Heart left ventricle (tissue), 16 donors: ENCODE measurements around the gene STPG4. TPM values are rescaled to one million over a fixed set of nuclear protein-coding genes. Genes with fewer than 3 reads are reported as not detected.

Source experiments
- ATAC-seq, 4 donors: fragments of 200-7000 bp; cut with Tn5 transposase; one replicate each; pipeline ENCODE4 v1.9.1; 2020 to 2022; ENCODE audit warnings: moderate library complexity in 4 of 4, mild to moderate bottlenecking in 3 of 4, moderate number of reproducible peaks in 1 of 4
- DNase-seq, 5 donors: peaks; one replicate each; pipeline ENCODE4 v3.0.0-alpha.2; 2020
- H3K27ac ChIP-seq, 12 donors: fragments of 200-600 bp; sonication (generic) in 4 of 12; one replicate each; pipeline versions ENCODE4 v1.5.0 to v1.8.0; 2016 to 2022; ENCODE audit warnings: mild to moderate bottlenecking in 2 of 12
- H3K27me3 ChIP-seq, 9 donors: fragments of 200-600 bp; sonication (generic) in 2 of 9; one replicate each; pipeline versions ENCODE4 v1.5.1 to v1.8.0; 2016 to 2022; ENCODE audit warnings: mild to moderate bottlenecking in 3 of 9
- H3K36me3 ChIP-seq, 9 donors: fragments of 200-600 bp; sonication (generic) in 2 of 9; one replicate each; pipeline versions ENCODE4 v1.5.0 to v1.8.0; 2018 to 2022; ENCODE audit warnings: mild to moderate bottlenecking in 2 of 9
- H3K4me1 ChIP-seq, 12 donors: fragments of 200-600 bp; sonication (generic) in 4 of 12; one replicate each; pipeline versions ENCODE4 v1.5.0 to v1.8.0; 2016 to 2022; ENCODE audit warnings: mild to moderate bottlenecking in 3 of 12
- H3K4me3 ChIP-seq, 12 donors: fragments of 200-600 bp; sonication (generic) in 4 of 12; one replicate each; pipeline versions ENCODE4 v1.5.0 to v1.8.0; 2017 to 2022; ENCODE audit warnings: mild to moderate bottlenecking in 9 of 12, moderate library complexity in 4 of 12
- H3K9me3 ChIP-seq, 12 donors: fragments of 200-600 bp; sonication (generic) in 4 of 12; one replicate each; pipeline versions ENCODE4 v1.5.0 to v1.8.0; 2016 to 2022; ENCODE audit warnings: mild to moderate bottlenecking in 1 of 12
- POLR2A ChIP-seq, 2 donors: fragments of 450-650 bp; IDR thresholded peaks; one replicate each; pipeline ENCODE4 v1.6.1; 2017; ENCODE audit warnings: antibody characterized with exemption in 2 of 2, mild to moderate bottlenecking in 2 of 2, moderate library complexity in 2 of 2
- WGBS, 4 donors: extraction: QIAGEN DNeasy Blood & Tissue Kit in 2 of 4; methylation state at CpG; one replicate each; pipeline versions ENCODE4 v1.1.5 to v1.1.7; 2013 to 2018; 5-methylcytosine and 5-hydroxymethylcytosine counted together
- intact Hi-C, 10 donors: fragments of 100-400 bp; cut with DNase I; formaldehyde crosslinking; loops; one replicate each; pipeline versions ENCODE4 v1.11.1 to v1.14.2; 2022
- polyA plus RNA-seq, 2 donors: library from polyadenylated mRNA; stranded (reverse); fragments of 200-250 nt; gene quantifications; one replicate each; pipeline ENCODE4 v1.2.3, GENCODE V29; 2013
- total RNA-seq, 9 donors: library from RNA; depleted of rRNA in 2 of 9; stranded (reverse); fragments of >200 nt in 2 of 9; fragmentation: NEBNext Ultra II Directional in 3 of 9; extraction: Animal tissue kit (Norgen Biotek cat#: 25700) in 3 of 9; gene quantifications; one replicate each; pipeline versions ENCODE4 v1.1.0 to v1.2.4, GENCODE V29; 2016 to 2023
- TF ChIP-seq, protein P1 (sequence below), 12 donors: fragments of 200-600 bp; sonication (generic) in 4 of 12; IDR thresholded peaks; one replicate each; pipeline versions ENCODE4 v1.5.0 to v1.8.0; 2018 to 2022; ENCODE audit warnings: antibody characterized with exemption in 12 of 12, mild to moderate bottlenecking in 5 of 12
- donor health status: ischemic (EF 13 %, LVEDD 7.1; RV severe dilation, severe dysfunction).
- donor health status: healthy with polysubstance abuse.
- donor health status: DM: no; HTN: yes; CAD: no.
- donor health status: DM: no; HTN: no; CAD: no.
- donor health status: ischemic (EF 25% LVEDD 6.9; RV normal size, moderate dysfunction).
- donor health status: ischemic (EF 25% LVEDD 5.7; RV mildly dilated, moderate dysfunction).
- donor health status: healthy.
- donor health status: DM: yes; HTN: yes; CAD: no.
- donor health status: ischemic (EF 35%, LVEDD 5.7; RV mildly dilated, moderate dysfunction).
- donor health status: nonischemic (EF 11% LVEDD 7.7; RV severe dilation, severe dysfunction).
- donor health status: DM: yes; HTN: yes; CAD: no.
- donor health status: PGD.
- donor health status: ischemic (EF 29% LVEDD 5.4; RV normal size, mild dysfunction).
- donor health status: nonischemic (EF 23%, LVEDD 6.1; RV moderate dilation, normal function).

Gene STPG4
- total and polyA plus RNA-seq, 11 donors, result 0.52 TPM; not detected in 10

DNA sequence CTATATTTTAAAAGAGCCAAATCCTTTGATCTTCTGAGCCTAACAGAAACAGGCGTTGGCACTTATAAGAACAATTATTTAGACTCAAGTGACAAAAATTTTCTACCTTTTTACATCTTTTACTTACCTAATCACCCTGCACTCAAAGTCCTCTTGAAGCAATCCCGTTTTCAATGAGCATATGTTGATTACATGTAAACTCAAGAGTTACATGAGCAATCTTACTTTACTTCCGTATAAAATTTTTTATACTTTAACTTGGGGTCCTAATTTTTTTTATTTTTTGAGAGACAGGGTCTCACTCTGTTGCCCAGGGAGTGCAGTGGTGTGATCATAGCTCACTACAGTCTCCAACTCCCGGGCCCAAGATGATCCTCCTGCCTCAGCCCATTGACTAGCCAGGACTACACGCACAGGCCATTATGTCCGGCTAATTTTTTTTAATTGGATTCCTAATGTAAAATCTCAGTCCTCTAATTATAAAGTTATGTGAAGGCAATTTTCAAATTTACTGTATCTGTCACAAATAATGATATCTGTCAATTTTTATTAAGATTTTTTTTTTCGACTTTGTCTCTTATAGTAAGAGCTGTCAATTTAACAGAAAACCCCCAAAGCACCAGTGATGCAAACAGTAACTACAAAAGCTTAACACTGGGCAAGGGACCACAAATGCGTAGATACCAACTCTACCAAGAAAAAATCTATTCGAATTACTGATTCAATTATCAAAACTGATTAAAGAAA lies 19.1 kb upstream of the STPG4 start:
- DNase-seq (no peak), ATAC-seq (no peak)
- Histone ChIP-seq H3K4me3 (peak overlapping the region; percentile 70 to 99 (median 94)), H3K27ac (peak overlapping the region in 10 of 12 donors; percentile 3 to 100 (median 98)), H3K9me3 (no peaks in the 10 kb centered on the region), H3K4me1 (peaks cover 10 to 64% (median 53%) of the 10 kb centered on the region in 12 donors), H3K36me3 (peaks cover 0 to 24% (median 17%) of the 10 kb centered on the region in 9 donors), H3K27me3 (no peaks in the 10 kb centered on the region)
- intact Hi-C loops, result loop anchor here in 1 of 10 donors (1.0 kb wide), 1 partner anchor 186 kb away; no protein-coding TSS in a partner anchor
- WGBS, 4 donors, result 18 to 27% (median 22%) methylated on average over 9 of the region's 9 CpGs
- TF ChIP-seq, protein P1, sequence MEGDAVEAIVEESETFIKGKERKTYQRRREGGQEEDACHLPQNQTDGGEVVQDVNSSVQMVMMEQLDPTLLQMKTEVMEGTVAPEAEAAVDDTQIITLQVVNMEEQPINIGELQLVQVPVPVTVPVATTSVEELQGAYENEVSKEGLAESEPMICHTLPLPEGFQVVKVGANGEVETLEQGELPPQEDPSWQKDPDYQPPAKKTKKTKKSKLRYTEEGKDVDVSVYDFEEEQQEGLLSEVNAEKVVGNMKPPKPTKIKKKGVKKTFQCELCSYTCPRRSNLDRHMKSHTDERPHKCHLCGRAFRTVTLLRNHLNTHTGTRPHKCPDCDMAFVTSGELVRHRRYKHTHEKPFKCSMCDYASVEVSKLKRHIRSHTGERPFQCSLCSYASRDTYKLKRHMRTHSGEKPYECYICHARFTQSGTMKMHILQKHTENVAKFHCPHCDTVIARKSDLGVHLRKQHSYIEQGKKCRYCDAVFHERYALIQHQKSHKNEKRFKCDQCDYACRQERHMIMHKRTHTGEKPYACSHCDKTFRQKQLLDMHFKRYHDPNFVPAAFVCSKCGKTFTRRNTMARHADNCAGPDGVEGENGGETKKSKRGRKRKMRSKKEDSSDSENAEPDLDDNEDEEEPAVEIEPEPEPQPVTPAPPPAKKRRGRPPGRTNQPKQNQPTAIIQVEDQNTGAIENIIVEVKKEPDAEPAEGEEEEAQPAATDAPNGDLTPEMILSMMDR (IDR thresholded peaks at IDR 0.05), result no peak

DNA sequence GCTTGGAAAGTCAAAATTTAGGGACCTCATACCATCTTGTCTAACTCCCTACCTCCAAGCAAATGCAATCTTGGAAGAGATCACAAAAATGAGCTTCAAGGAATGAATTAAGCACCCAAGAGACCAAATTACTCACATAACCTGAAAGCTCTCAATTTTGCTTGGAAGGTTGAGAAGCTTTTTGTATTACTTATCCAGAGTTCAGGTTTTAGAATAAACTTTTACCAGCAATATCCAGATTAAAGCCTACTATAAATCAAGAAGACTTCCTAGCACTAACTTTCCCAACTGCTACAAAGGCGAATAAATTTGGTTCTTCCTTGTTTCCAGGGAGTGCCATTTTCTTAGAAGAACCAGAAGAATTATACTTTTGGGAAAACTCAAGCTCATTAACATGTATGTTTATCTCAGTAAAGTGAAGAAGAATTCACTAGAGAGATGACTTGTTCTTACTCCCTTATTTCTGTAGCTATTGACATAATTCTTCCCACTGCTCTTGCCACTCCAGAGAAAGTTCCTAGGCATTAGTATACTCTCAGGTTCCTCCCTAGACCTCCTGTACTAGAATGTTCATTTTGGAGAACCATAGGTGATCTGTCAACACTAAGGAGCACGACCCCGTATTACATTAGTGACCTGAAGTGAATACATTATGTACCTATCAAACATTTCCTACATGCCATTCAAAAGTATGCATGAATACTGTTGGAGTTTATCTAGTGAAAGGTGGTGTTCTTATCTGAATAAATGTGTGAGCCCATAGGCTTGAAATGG lies 18.0 kb upstream of the STPG4 start:
- no peak for TF ChIP-seq POLR2A (IDR thresholded peaks at IDR 0.05)
- TF ChIP-seq, protein P1 (IDR thresholded peaks at IDR 0.05), result no peak
- 36 to 48% (median 45%) methylated on average over 3 of the region's 3 CpGs for WGBS, 4 donors
- Histone ChIP-seq H3K4me3 (peak overlapping the region in 9 of 12 donors; percentile 70 to 98 (median 94)), H3K27ac (peak overlapping the region in 4 of 12 donors; percentile 28 to 99 (median 97)), H3K27me3 (no peaks in the 10 kb centered on the region), H3K4me1 (peaks cover 10 to 73% (median 60%) of the 10 kb centered on the region in 12 donors), H3K36me3 (peaks cover 0 to 34% (median 27%) of the 10 kb centered on the region in 9 donors), H3K9me3 (no peaks in the 10 kb centered on the region)
- DNase-seq (no peak), ATAC-seq (no peak)
- intact Hi-C loops, result loop anchor here in 1 of 10 donors (1.0 kb wide), 1 partner anchor 185 kb away; no protein-coding TSS in a partner anchor

DNA sequence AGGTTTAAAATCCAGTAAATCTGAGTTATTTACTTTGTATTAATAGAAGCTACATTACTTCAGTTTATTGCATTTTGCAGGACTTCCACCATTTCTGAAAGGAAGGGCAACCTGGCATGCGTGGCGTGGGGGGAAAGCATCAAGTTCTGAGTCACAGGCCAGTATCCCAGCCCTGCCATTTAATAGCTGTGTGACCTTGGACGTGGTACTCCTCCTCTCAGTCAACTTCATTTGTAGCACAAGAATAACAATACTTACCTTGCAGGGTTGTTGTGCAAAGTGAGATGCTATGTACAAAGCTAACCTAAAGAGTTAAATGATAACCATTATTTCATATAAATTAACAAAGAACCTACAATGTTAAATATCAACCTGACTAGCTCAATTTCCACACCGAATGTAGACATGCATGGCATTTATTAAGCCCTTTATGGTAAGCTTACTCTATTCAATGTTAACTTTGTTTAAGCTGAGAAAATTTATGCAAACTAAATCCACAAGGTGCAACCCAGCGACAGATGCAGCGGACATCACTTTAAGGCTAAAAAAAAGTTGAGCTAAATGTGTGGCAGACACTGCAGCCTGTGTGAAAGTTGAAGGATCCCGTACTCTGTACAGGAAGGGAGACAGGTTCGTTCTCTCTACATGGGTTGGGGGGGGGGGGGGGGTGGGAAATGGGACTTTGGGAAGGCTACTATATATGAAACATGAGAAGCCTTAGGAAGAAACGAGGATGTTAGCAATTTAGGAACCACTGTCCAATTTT lies 17.2 kb upstream of the STPG4 start:
- intact Hi-C loops, result no loop called here
- DNase-seq (no peak), ATAC-seq (no peak)
- Histone ChIP-seq H3K27me3 (no peaks in the 10 kb centered on the region), H3K4me1 (peaks cover 10 to 74% (median 61%) of the 10 kb centered on the region in 12 donors), H3K9me3 (no peaks in the 10 kb centered on the region), H3K36me3 (peaks cover 0 to 40% (median 33%) of the 10 kb centered on the region in 9 donors), H3K27ac (peak overlapping the region in 2 of 12 donors; percentile 98 to 99), H3K4me3 (peak overlapping the region in 9 of 12 donors; percentile 15 to 98 (median 92))
- TF ChIP-seq, protein P1 (IDR thresholded peaks at IDR 0.05), result no peak
- TF ChIP-seq POLR2A (IDR thresholded peaks at IDR 0.05), result no peak
- 27 to 33% (median 31%) methylated on average over 9 of the region's 9 CpGs for WGBS, 4 donors
